Ovary (tissue), 3 donors: Measurements from ENCODE around the gene GBX1.

Experiments used
- CTCF ChIP-seq, 3 donors: fragments of 450-650 bp in 2 of 3; fragments of 200-600 bp in 1 of 3; IDR thresholded peaks; one replicate each; pipeline versions ENCODE4 v1.5.1 to v1.8.0; 2016 to 2022; ENCODE audit warnings: antibody characterized with exemption in 3 of 3, mild to moderate bottlenecking in 1 of 3
- EP300 ChIP-seq: sonication (generic); formaldehyde crosslinking; IDR thresholded peaks from one replicate; pipeline ENCODE4 v1.6.1; 2017; ENCODE audit warnings: antibody characterized with exemption
- POLR2A ChIP-seq: fragments of 450-650 bp; IDR thresholded peaks from one replicate; pipeline ENCODE4 v1.6.1; 2017; ENCODE audit warnings: antibody characterized with exemption, mild to moderate bottlenecking, moderate library complexity
- donor health status: DM: no; HTN: no; CAD: no.

- TF ChIP-seq CTCF (IDR thresholded peaks at IDR 0.05) (no peak), POLR2A (no peak), EP300 (no peak)
These were observed 43.0 kb downstream of the GBX1 start for GRCh38 chr7:151124481-151124880.
